HEK293 (cell line): ENCODE measurements around the gene LTBP1.

Experiments used
- CTCF ChIA-PET: fragments of 350-600 bp; formaldehyde crosslinking; extraction: SDS; loops from one replicate; lab custom pipeline; 2021; ENCODE audit warnings: antibody characterized with exemption; lab: Yijun Ruan, JAX
- POLR2A ChIA-PET: fragments of 300-600 bp; formaldehyde crosslinking; extraction: SDS; loops from one replicate; lab custom pipeline; 2020; ENCODE audit warnings: antibody characterized with exemption, inconsistent platforms; lab: Yijun Ruan, JAX
- H3K27ac ChIP-seq: fragments of 200-500 bp; sonication (Bioruptor generic); 2 replicates; pipeline ENCODE4 v1.5.1; 2014; ENCODE audit warnings: low read depth, low read length, control low read depth, inconsistent platforms; ENCODE audit errors: extremely low read depth
- H3K36me3 ChIP-seq, 2 experiments: fragments of 200-500 bp in 1 of 2; sonication (Bioruptor generic) in 1 of 2; 1 replicate in 1 of 2; 2 replicates in 1 of 2; pipeline ENCODE4 v1.5.1; 2014 to 2017; ENCODE audit warnings: inconsistent platforms in 2 of 2, low read length in 2 of 2; ENCODE audit not compliant: control insufficient read depth in 2 of 2, insufficient read depth in 1 of 2
- H3K4me1 ChIP-seq: fragments of 200-500 bp; sonication (Bioruptor generic); 2 replicates; pipeline ENCODE4 v1.5.1; 2014; ENCODE audit warnings: mild to moderate bottlenecking, low read length, inconsistent platforms; ENCODE audit not compliant: control insufficient read depth, insufficient read depth
- H3K4me3 ChIP-seq: 2 replicates; pipeline ENCODE4 v1.5.1; 2011; ENCODE audit warnings: low read depth, mild to moderate bottlenecking, control low read depth, low read length, moderate library complexity
- H3K9me3 ChIP-seq: fragments of 200-500 bp; sonication (Bioruptor generic); 2 replicates; pipeline ENCODE4 v1.5.1; 2014; ENCODE audit warnings: low read depth, low read length, inconsistent platforms; ENCODE audit not compliant: control insufficient read depth, insufficient read depth
- GLI2 ChIP-seq: fragments of 450-650 bp; formaldehyde crosslinking; IDR thresholded peaks from 2 replicates; pipeline ENCODE4; 2017; ENCODE audit warnings: missing biosample characterization, missing genetic modification characterization, low read depth, borderline replicate concordance
- KLF9 ChIP-seq: fragments of 450-650 bp; formaldehyde crosslinking; IDR thresholded peaks from 2 replicates; pipeline ENCODE4 v1.5.1; 2016; ENCODE audit warnings: missing biosample characterization, missing genetic modification characterization, low read depth
- TCF7L2 ChIP-seq: IDR thresholded peaks from 2 replicates; pipeline ENCODE4 v1.6.1; 2011; ENCODE audit warnings: low read depth, mild to moderate bottlenecking, inconsistent platforms, low read length, moderate library complexity, borderline replicate concordance
- YY2 ChIP-seq: fragments of 450-650 bp; formaldehyde crosslinking; IDR thresholded peaks from 2 replicates; pipeline ENCODE4 v1.5.1; 2016; ENCODE audit warnings: missing biosample characterization, missing genetic modification characterization
- ZFP3 ChIP-seq: fragments of 450-650 bp; formaldehyde crosslinking; IDR thresholded peaks from 2 replicates; pipeline ENCODE4 v1.5.1; 2016; ENCODE audit warnings: low read depth, missing biosample characterization, missing genetic modification characterization
- ZNF121 ChIP-seq: fragments of 450-650 bp; formaldehyde crosslinking; IDR thresholded peaks from 2 replicates; pipeline ENCODE4 v1.5.1; 2016; ENCODE audit warnings: missing biosample characterization, missing genetic modification characterization
- ZNF133 ChIP-seq: fragments of 450-650 bp; formaldehyde crosslinking; IDR thresholded peaks from 2 replicates; pipeline ENCODE4 v1.5.1; 2016; ENCODE audit warnings: missing biosample characterization, missing genetic modification characterization
- ZNF175 ChIP-seq: fragments of 450-650 bp; formaldehyde crosslinking; IDR thresholded peaks from 2 replicates; pipeline ENCODE4 v1.5.1; 2016; ENCODE audit warnings: missing biosample characterization, missing genetic modification characterization
- ZNF214 ChIP-seq: fragments of 450-650 bp; formaldehyde crosslinking; IDR thresholded peaks from 2 replicates; pipeline ENCODE4 v1.5.1; 2017; ENCODE audit warnings: missing biosample characterization, mild to moderate bottlenecking, missing genetic modification characterization, borderline replicate concordance
- ZNF23 ChIP-seq: fragments of 450-650 bp; formaldehyde crosslinking; IDR thresholded peaks from 2 replicates; pipeline ENCODE4 v1.5.1; 2016; ENCODE audit warnings: missing biosample characterization, missing genetic modification characterization, borderline replicate concordance
- ZNF37A ChIP-seq: fragments of 450-650 bp; IDR thresholded peaks from 2 replicates; pipeline ENCODE4 v1.5.1; 2018; ENCODE audit warnings: missing biosample characterization, missing genetic modification characterization
- ZNF416 ChIP-seq: fragments of 450-650 bp; formaldehyde crosslinking; IDR thresholded peaks from 2 replicates; pipeline ENCODE4 v1.5.1; 2016; ENCODE audit warnings: missing biosample characterization, missing genetic modification characterization
- ZNF529 ChIP-seq: fragments of 450-650 bp; formaldehyde crosslinking; IDR thresholded peaks from 2 replicates; pipeline ENCODE4 v1.5.1; 2017; ENCODE audit warnings: missing genetic modification characterization, missing biosample characterization; ENCODE audit not compliant: insufficient replicate concordance
- ZNF530 ChIP-seq: fragments of 450-650 bp; formaldehyde crosslinking; IDR thresholded peaks from 2 replicates; pipeline ENCODE4 v1.5.1; 2016; ENCODE audit warnings: low read depth, missing biosample characterization, missing genetic modification characterization
- ZNF768 ChIP-seq: fragments of 450-650 bp; formaldehyde crosslinking; IDR thresholded peaks from 2 replicates; pipeline ENCODE4 v1.5.1; 2018; ENCODE audit warnings: missing biosample characterization, mild to moderate bottlenecking, missing genetic modification characterization
- ZNF830 ChIP-seq: fragments of 450-650 bp; IDR thresholded peaks from 2 replicates; pipeline ENCODE4 v1.5.0; 2018; ENCODE audit warnings: missing biosample characterization, missing genetic modification characterization, low read depth, mild to moderate bottlenecking, moderate library complexity
- ZXDB ChIP-seq: fragments of 450-650 bp; formaldehyde crosslinking; IDR thresholded peaks from 2 replicates; pipeline ENCODE4 v1.5.1; 2016; ENCODE audit warnings: missing biosample characterization, missing genetic modification characterization
- TF ChIP-seq, protein P1 (sequence below): fragments of 450-650 bp; formaldehyde crosslinking; IDR thresholded peaks from 2 replicates; pipeline ENCODE4 v1.5.1; 2017; ENCODE audit warnings: missing biosample characterization, missing genetic modification characterization
- TF ChIP-seq, protein P2 (sequence below): fragments of 450-650 bp; formaldehyde crosslinking; IDR thresholded peaks from 2 replicates; pipeline ENCODE4 v1.5.1; 2016; ENCODE audit warnings: missing biosample characterization, missing genetic modification characterization

Gene LTBP1

DNA sequence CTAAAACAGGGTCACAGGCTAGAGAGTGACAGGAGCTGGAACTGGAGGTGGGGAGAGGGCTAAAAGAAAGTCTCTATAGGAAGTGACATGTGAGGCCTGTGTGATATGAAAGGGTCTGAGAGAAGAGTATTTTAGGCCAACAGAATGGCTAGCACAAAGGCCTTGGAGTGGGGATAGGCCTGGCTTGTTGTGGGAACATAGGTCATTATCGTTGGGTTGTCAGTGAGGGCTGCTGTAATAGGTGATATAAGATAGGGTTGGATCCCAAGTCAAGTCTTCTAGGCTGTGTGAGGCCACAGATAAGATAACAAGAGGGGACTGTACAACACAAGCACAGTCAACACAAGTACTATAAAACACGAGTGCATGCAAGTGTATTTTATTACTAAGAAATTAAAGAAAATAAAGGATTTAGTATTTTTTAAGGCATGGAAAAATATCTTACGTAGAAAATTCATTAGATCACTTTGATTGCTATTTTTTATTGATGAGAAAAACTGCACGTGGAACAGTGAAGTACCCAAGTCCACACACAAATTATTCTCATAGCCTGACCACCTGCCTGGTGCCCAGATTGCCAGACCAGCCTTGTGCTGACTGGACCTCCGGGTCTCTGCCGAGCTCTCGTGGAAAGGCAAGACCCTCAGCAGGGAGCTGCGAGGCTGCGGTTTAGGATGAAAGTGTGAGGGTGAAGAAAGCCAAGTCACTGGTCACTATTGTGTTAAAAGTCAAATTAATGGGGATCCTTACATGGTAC lies 14.1 kb downstream of the LTBP1 start:
- 0 out of 3 replicates have a peak, but pooled peaks cover 0 to 3% of the 10 kb centered on the region in 2 experiments for H3K36me3 ChIP-seq

DNA sequence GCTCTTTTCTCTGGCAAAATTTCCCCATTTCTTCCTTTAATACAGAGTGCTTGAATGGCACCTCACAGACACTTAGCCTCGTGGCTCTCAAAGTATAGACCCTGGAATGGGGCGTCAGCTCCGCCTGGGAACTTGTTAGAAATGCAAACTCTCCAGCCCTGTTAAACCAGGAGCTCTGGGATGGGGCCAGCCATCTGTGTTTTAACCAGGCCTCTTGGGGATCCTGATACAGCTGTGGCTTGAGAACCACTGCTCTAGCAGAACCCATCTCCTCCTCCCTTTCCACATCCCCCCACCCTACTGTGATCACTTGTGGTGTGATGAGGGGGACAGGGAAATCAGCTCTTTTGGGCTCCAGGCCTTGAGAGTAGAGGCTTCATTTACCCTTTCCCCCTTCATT lies 15.9 kb downstream of the LTBP1 start:
- no peaks in the 10 kb centered on the region for H3K36me3 ChIP-seq
- ChIA-PET CTCF (interaction anchor here (0.6 kb wide), 1 partner anchor 23 kb away, joined by 3 read pairs; no protein-coding TSS in a partner anchor), POLR2A (no interaction called here)
- no peak overlapping the region for H3K4me3 ChIP-seq
- no peaks in the 10 kb centered on the region for H3K9me3 ChIP-seq
- no peak overlapping the region for H3K27ac ChIP-seq
- no peaks in the 10 kb centered on the region for H3K4me1 ChIP-seq
- TF ChIP-seq, protein P1, sequence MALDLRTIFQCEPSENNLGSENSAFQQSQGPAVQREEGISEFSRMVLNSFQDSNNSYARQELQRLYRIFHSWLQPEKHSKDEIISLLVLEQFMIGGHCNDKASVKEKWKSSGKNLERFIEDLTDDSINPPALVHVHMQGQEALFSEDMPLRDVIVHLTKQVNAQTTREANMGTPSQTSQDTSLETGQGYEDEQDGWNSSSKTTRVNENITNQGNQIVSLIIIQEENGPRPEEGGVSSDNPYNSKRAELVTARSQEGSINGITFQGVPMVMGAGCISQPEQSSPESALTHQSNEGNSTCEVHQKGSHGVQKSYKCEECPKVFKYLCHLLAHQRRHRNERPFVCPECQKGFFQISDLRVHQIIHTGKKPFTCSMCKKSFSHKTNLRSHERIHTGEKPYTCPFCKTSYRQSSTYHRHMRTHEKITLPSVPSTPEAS (tag by site-specific recombination), result no peak
- TF ChIP-seq ZNF530 (no peak), ZNF214 (tag by site-specific recombination) (no peak)
- TF ChIP-seq, all 188 proteins: peak for 0

More for the DNA sequence above, 14.1 kb downstream of the LTBP1 start:
- Histone ChIP-seq H3K27ac (no peak overlapping the region), H3K4me3 (no peak overlapping the region), H3K9me3 (no peaks in the 10 kb centered on the region), H3K4me1 (no peaks in the 10 kb centered on the region)
- ChIA-PET CTCF (no interaction called here), POLR2A (no interaction called here)
- TF ChIP-seq ZNF830 (tag by site-specific recombination), result no peak
- TF ChIP-seq KLF9, result no peak
- TF ChIP-seq ZFP3 (tag by site-specific recombination), result no peak
- no peak for TF ChIP-seq ZXDB (tag by site-specific recombination)
- TF ChIP-seq ZNF529 (tag by site-specific recombination), result no peak
- TF ChIP-seq YY2 (tag by site-specific recombination), result no peak
- no peak for TF ChIP-seq ZNF416 (tag by site-specific recombination)
- TF ChIP-seq ZNF37A (tag by site-specific recombination), result no peak

DNA sequence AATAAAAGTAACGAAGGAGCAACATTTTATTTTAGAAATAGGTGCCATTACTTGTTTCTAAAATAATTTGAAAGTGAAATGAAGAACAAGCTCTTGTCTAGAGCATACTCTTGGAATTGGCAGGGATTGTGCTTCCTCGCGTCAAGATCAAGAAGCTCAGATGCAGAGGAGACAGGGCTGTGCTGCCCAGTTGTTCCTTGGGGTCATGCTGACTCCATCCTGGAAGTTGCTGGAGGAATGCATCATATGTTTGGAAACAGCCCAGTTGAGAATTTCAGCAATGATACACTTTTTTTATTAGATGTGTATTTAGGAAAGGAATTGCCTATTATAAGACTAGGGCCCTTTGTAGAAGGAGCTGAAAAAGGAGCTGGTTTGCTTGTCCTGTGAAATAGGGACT lies 17.2 kb downstream of the LTBP1 start:
- TF ChIP-seq GLI2 (tag by site-specific recombination) (no peak), ZNF23 (tag by site-specific recombination) (no peak), ZNF121 (tag by site-specific recombination) (no peak), TCF7L2 (no peak), ZNF175 (tag by site-specific recombination) (no peak), ZNF768 (tag by site-specific recombination) (no peak), ZNF133 (no peak)
- TF ChIP-seq, protein P2, sequence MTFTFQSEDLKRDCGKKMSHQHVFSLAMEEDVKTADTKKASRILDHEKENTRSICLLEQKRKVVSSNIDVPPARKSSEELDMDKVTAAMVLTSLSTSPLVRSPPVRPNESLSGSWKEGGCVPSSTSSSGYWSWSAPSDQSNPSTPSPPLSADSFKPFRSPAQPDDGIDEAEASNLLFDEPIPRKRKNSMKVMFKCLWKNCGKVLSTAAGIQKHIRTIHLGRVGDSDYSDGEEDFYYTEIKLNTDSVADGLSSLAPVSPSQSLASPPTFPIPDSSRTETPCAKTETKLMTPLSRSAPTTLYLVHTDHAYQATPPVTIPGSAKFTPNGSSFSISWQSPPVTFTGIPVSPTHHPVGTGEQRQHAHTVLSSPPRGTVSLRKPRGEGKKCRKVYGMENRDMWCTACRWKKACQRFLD (tag by site-specific recombination), result no peak

More for the DNA sequence above, 17.2 kb downstream of the LTBP1 start:
- no peaks in the 10 kb centered on the region for H3K9me3 ChIP-seq
- POLR2A ChIA-PET, result no interaction called here
- no peaks in the 10 kb centered on the region for H3K4me1 ChIP-seq
- H3K36me3 ChIP-seq, result no peaks in the 10 kb centered on the region
- H3K4me3 ChIP-seq, result no peak overlapping the region
- CTCF ChIA-PET, result interaction anchor here (0.6 to 1.6 kb wide), 3 partner anchors 14 to 70 kb away, joined by 3 to 8 read pairs (median 4); no protein-coding TSS in a partner anchor
- no peak overlapping the region for H3K27ac ChIP-seq
